Measurements from ENCODE around the gene LONP2.
"Not testable (repeated sequence)": the region's sequence is repeated elsewhere in the genome, so short reads cannot be mapped to it uniquely, and the experiment has no call there.

LONP2 gene

DNA sequence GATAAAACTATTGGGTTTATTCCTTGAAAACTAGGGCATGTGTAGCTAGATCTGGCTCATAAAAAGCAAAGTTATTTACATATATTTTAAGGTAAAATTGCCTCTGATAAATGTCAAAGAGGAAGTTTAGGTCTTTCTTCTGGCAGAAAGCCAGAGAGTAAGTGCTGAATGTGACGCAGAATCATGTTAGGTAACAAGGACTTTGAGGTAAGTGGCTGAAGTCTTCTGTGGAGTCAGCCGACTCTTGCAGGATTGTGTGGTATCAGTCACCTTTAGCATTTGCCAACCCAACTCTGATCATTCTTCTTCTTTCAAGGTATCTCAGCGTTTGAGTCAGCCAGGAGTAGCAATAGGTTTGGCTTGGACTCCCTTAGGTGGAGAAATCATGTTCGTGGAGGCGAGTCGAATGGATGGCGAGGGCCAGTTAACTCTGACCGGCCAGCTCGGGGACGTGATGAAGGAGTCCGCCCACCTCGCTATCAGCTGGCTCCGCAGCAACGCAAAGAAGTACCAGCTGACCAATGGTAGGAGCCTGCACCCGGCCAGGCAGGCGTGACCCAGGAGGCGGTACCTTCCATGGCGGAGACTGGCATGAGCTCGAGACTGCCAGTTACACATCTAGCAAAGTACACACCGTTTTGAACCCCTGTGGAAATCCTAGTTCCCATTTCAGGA, 103.2 kb downstream of the LONP2 start:
- peak in 1 of 2 donors; percentile 14 for DNase-seq

DNA sequence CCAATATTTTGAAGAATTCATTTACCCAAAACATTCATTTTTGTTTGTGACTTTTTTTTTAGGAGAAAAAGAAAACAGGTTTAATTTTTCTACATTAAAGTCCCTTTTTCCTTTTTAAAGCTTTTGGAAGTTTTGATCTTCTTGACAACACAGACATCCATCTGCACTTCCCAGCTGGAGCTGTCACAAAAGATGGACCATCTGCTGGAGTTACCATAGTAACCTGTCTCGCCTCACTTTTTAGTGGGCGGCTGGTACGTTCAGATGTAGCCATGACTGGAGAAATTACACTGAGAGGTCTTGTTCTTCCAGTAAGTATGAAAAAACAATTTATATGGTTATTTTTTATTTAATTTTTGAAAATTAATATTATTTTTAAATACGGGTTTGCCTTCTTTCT, 103.9 kb downstream of the LONP2 start:
- no peak for DNase-seq

DNA sequence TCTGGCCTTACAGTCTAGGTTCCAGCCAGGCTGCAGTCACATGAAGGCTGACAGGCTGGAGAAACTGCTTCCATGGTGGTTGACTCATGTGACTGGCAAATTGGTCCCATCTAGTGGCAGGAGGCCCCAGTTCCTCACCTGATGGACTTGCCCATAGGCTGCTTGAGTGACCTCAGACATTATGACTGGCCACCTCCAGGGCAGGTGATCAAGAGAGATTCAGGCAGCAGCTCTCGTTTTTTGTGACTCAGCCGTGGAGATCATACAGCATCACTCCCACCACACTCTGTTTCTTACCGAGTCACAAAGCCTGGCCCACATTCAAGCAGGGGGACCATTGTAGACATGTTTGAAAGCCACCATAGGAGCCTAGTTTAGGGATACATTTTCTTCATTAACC, 106.6 kb downstream of the LONP2 start:
- no peak for DNase-seq

DNA sequence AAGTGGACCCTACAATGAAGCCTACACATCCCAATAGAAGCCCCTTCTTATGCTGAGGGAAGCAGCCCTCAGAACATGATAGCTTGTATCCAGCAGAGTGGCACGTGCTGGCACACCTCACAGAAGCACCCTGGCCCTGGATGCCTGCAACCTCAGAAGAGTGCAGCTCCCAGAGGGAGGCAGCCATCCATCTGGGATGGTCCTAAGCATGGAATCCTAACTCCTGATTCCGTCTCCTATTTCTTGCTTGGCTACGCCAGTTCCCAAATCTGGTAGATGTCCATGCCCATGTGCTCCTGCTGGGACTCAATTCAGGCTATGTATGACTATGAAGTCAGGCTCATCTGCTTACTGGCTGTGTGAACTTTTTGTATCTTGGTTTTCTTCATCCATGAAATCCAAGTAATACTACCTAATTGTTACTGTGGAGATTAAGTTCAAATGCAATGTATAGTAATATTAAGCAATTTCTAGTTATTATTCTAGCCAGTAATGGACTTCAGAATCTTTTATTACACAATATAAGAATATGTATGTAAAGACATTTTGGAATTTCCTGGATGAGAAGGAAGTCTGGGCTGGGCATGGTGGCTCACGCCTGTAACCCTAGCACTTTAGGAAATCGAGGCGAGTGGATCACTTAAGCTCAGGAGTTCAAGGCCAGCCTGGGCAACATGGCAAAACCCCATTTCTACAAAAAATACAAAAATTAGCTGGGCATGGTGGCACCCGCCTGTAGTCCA, 108.7 kb downstream of the LONP2 start:
- DNase-seq: no peak

DNA sequence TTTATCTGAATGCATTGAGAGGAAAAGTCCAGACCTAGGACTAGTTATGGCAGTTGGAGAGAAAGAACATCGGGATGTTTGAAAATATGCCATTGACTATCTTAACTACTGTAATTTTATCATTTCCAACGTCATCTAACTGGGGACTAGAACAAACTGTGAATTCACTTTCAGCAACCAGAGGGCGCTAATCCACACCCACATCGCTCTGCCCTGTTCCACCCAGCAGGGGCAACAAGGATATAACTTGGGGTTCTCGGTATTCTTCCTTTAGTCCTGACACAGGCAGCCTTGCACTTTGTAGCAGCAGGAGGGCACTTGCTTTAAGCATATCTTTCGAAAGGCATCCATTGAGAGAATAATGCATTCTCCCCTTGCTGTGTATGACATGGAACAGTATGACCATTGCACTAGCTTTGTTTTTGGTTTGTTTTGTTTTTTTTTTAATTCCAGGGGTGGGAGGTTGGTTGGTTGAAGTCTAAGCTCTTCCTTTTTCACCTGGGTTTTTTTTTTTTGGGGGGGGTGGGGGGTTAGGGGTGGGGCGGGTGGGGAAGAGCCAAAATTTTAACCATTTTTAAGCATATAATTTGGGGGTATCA, 109.6 kb downstream of the LONP2 start:
- DNase-seq: peak; percentile 76 to 79

DNA sequence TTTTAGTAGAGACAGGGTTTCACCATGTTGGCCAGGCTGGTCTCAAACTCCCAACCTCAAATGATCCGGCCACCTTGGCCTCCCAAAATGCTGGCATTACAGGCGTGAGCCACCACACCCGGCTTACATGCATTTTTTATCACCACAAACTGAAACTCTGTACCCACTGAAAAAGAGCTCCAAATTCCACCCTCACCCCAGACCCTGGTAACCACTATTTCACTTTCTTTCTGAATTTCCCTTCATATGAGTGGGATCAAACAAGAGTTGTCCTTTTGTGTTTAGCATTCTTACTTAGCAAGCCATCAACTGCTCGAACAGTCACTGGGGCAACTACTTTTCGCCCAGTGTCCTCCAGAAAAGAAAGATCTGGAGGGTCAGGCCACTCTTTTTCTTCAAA, 110.3 kb downstream of the LONP2 start:
- not testable (repeated sequence) for DNase-seq

DNA sequence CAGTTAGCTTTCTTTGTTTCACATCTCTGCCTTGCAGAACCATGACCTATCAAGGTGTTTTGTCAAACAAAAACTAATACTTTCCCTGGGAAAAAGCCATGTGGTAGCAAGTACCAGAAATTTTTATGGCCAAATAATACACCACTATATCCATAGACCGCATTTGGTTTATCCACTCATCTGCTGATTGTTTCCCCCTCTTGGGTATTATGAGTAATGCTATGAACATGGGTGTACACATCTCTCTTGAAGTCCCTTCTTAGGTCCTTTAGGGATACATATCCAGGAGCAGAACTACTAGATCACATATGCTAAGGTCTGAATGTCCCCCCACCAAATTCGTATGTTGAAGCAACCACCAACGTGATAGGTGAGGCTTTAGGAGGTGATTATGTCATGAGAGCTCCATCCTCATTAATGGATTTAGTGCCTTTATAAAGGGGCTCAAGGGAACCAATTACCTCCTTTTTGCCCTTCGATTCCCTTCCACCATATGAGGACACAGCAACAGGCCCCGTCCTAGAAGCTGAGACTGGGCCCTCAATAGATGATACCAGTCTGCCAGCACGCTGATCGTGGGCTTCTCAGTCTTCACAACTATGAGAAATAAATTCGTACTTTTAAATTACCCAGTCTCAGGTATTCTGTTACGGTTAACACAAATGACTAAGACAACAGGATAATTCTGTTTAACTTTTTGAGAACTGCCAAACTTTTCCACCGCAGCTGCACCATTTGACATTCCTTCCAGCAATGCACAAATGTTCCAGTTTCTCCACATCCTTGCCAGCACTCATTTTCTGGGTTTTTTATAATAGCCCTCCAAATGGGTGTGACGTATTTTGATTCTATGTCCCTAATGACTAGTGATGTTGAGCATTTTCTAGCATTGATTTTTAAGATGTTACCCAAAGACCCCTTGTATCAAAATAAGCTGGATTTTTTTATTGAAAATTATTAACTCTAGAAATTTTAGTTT, 111.1 kb downstream of the LONP2 start:
- no peak for DNase-seq

DNA sequence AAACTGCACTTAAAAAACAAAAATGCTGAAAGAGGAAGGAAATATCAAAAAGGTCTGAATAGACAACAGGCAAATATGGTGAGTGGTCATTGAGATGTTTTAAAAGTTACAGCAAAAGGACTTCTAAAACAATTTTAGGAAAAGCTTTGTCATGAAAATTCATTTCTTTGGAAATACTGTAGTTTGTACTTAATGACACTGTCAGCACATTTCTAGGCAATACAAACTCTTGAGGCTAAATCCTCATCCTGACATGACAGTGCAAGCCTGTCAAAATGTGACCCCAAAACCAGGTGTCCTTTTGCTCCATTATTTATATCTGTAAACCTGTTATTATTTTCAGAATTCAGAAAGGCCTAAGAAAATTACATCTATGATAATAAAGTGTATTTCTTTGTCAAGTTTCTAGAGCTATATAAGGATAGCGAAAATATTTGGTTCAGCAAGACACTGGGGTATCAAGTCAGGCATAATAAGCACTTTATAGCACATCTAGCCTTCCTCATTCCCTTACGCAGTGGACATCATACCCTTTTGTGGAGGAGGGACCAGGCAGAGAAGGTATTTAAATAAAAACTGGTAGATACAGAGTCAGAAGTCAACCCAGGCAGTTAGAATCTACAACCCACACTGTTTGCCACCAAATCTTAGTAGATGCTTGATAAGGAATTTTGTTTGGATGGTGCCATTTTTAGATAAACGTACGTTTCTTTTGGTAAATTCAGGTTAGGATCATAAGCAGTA, 112.7 kb downstream of the LONP2 start:
- DNase-seq: no peak

DNA sequence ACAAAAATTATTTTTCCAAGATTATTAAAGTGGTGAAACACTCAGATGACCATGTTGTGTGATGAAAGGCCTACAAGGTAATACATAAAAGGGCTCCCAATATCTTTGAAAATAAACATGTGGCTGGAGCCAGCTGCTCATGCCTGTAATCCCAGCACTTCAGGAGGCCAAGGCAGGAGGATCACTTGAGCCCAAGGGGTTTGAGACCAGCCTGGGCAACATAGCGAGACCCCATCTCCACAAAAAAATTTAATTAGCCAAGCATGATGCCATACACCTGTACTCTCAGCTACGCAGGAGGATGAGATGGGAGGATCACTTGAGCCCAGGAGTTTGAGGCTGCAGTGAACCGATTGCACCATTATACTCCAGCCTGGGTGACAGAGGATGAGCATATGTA, 114.3 kb downstream of the LONP2 start:
- DNase-seq: no peak

DNA sequence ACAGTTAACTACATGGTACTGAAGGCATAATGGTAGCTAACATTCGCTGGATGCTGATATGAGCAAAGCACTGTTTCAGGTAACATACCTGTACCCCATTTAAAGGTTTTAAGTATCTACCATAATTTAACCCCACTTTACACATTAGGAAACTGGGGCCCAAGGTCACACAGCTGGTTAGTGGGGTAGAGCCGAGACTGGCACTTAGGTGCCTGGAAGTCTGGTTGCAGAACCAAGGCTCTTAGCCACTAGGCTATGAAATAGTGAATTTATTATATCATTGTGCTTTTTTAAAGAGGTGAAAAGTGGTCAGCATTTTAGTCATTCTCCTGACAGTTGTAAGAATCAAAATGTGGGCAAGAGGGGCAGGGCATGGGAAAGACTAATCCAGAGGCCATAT, 115.9 kb downstream of the LONP2 start:
- DNase-seq: no peak

DNA sequence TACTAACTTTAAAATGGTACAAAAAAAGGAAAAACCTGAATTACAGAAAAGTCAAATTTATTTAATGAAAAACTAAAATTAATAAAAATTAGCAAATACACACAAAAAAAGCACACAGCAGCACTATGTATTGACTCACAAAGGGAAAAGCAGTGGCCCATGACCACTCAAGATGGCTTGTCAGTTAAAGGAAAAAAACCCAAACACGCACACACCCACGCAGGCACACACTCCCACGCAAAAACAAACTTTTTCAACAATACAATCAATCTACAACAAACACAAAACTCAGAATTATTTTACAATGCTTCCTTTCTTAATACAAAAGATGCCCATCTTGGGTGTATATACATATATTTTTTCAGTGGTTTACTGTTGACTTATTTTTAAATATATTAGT, 116.9 kb downstream of the LONP2 start:
- no peak for DNase-seq

DNA sequence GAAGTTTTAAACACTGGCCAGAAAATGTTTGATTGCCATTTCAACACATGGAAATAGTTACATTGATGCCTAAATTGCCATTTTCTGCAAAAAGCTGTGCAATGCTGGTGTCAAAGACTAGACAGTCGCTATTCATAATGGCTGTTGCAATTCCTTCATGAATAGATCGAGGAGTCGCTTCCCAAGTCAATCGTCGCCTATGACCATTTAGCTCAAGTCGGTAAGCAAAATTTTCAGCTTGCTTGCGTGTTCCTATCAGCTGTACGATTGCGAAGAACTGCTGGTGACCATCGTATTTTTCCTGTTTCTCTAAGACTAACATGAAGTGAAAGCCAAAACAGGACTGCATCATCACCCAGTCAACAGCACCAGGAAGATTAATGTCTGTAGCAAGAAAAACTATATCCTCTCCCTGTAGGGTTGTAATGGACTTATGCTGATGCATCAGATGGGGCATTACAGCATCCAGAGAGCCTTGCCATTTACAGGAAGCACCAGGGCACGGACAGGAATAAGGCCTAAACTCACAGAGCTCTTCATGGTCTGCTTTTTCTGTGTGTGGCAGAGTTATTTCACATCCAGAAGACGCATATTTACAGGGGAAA, 117.5 kb downstream of the LONP2 start:
- no peak for DNase-seq

DNA sequence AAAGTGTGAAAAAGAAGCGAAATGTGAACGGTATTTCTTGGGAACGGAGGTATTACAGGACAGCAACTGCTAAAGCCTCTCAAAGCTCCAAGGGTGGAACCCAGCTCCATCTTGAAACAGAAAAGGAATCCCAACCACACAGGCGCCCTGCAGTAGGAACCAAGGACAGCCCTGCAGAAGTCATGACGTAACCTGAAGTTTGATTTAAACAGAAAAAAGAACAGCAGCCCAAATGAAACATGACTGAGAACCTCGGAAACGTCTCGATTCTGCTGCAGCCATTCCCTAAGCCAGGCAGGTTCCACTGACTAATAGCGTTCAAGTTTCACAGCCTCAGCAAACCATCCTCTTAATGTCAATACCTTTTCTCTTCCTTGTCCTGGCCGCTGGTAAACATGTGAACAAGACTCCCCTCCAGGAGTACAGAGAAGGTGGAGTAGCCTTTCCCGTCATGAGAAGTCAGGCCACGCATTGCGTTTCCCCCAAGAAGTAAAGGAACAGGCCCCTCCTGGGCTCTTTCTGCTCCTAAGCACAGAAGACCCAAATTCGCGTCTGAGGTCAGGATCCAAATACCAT, 121.0 kb downstream of the LONP2 start:
- DNase-seq: no peak

DNA sequence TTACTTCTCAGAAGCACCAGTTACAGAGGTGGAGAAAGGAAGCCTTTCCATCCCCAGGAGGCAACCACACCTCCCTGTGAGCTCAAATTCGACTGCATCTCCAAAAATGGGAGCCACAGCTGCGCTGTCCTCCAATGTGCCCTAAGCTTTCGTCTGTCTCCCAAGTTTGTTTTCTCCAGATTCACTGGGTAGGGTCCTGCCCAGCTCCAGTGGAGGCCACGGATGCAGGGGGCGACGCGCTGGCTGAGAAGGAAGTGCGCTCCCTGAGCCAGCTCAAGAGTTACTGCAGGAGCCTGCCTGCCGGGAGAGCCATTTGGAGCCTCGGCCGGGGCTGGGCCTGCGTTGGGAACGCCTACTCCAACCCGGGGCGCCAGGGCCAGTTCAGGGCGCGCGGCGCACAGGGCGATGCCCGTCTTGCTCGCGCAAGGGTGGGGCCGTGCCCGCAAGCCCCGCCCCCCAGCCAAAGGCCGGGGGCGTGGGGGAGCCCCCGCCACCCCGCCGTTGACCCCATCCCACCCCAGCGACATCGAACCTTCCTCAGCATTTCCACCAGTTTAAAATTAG, 121.6 kb downstream of the LONP2 start:
- DNase-seq: peak; percentile 79

DNA sequence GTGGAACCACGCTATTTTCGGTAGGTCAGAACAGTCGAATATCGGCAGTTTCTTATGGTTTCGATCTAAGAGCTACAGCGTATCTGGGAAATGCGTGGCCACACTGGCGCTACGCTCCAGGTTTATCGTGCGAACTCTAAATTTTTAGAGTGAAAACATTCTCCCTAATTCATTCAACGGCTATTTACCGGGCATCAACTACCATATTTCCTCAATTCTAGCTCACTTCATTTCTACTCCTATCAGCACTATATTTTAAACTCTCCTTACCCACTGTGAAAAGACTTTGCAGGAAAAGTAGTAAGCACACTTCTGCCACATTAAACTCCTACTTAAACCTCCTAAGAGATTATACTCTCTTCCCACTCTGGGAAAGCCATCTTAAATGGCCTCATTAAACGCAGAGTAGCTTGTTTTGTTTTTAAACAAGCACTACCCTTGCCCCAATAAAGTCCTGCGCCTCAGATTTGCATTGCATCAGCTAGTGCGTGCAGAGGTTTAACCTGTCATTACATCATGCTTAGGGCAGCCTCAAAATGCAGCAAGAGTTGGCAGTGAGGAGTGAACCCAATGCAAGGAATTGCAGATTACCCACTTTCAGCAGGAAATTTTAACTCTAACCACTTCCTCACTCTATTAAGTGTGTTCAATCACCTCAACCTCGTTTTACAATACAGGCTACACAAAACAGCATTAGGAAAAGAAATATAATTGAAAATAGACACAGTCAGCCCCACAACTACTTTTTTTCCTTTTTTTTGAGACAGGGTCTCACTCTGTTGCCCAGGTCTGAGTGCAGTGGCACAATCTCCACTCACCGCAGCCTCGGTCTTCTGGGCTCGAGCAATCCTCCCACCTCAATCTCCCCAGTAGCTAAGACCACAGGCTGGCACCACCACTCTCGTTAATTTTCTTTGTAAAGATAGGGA, 122.3 kb downstream of the LONP2 start:
- peak; percentile 65 to 66 for DNase-seq

DNA sequence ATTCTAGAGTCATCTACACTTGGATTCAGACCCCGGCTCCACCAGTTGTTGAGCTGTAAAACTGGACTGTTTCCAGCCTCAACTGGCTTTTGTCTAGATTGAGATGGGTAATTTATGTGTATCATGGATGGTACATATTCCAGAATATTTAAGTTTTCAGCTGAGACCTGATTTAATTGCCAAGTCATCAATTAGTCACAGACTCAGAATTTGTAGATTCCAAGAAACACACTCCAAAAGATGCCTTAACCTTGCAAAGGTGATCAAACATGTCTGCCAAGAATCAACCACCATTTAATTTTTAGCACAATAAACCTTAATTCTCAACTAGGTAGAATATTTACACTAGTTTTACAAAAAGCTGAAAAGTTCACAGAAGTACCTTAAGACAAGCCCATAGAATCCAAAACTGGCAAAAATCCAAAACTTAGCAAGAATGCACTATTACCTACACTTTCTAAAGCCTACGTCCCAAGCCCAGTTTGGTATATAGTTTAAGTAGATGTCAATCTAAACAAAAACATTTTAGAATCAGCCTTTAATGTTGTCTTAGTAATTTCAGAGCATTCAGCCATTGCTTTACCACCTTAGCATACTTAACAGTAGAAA, 123.4 kb downstream of the LONP2 start:
- DNase-seq: no peak

DNA sequence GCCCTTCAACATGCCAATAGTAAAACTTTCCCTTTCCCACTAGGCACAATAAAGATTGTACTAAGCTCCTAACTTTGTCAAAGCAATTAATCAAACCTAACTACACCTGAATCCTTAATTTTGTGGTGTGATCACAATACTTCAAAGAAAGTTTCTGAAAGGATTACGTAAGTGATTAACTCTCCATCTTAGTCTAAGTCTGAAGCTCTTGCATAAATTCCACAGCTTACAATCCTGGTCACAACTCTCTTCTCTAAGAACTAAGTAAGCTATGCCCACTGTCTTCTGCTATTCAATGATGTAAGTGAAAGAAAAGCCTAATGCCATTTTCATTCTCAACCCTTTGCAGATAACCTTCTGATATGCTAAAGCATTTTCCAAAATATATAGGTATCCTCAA, 125.7 kb downstream of the LONP2 start:
- DNase-seq: no peak

DNA sequence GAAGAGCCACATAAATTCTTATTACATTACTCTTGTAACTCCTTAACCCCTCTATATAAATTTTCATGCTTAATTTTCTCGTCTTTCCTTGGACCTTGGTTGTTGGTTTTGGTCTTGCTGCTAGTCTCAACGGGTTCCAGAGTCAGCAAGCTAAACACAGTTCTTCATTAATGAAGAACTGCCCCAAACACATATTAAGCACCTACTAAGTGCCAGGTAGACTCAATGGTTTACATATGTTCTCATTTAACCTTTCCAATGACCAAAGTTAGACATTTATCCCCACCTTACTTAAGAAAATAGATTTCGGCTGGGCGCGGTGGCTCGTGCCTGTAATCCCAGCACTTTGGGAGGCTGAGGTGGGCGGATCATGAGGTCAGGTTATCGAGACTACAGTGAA, 126.1 kb downstream of the LONP2 start:
- DNase-seq: no peak

DNA sequence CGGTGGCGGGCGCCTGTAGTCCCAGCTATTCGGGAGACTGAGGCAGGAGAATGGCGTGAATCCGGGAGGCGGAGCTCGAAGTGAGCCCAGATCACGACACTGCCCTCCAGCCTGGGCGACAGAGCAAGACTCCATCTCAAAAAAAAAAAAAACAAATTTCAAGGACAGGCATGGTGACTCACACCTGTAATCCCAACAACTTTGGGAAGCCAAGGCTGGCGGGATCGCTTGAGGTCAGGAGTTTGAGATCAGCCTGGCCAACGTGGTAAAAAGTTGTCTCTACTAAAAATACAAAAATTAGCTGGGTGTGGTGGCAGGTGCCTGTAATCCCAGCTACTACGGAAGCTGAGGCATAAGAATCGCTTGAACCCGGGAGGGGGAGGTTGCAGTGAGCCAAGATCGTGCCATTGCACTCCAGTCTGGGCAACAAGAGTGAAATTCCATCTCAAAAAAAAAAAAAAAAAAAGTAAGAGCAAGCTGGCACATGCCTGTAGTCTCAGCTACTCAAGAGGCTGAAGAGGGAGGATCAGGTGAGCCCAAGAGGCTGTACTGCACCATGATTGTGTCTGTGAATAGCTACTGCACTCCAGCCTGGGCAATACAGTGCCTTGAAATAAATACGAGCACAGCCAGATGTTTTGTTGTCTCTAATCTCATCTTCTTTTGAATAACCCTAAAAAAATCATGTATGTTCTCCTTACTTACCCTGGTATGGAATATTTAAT, 126.7 kb downstream of the LONP2 start:
- not testable (repeated sequence) for DNase-seq
